Activated CD8-positive, alpha-beta memory T cell treated with anti-CD3 and anti-CD28 coated beads for 36 hours (primary cell): Measurements from ENCODE around the gene STRBP. TPM values are rescaled to one million over a fixed set of nuclear protein-coding genes. Genes with fewer than 3 reads are reported as not detected.
"Not testable (repeated sequence)": the region's sequence is repeated elsewhere in the genome, so short reads cannot be mapped to it uniquely, and the experiment has no call there.

Experiments used
- CTCF ChIA-PET: fragments of 350-600 bp; sonication (Branson Sonifier 250); formaldehyde crosslinking; loops from one replicate; lab custom pipeline; 2021; ENCODE audit warnings: antibody characterized with exemption; lab: Charles Lee
- POLR2A ChIA-PET: fragments of 350-600 bp; sonication (Branson Sonifier 250); formaldehyde crosslinking; loops from one replicate; lab custom pipeline; 2021; ENCODE audit warnings: antibody characterized with exemption; lab: Charles Lee
- total RNA-seq, 2 experiments: library from RNA; stranded (reverse); gene quantifications; one replicate each; pipeline ENCODE4 v1.2.3, GENCODE V29; 2021

The STRBP gene
- total RNA-seq, 2 experiments from 2014 or later = 42.2 to 44.2 TPM

GRCh38 chr9:123287639-123288038 lies 19.3 kb upstream of the STRBP start:
- CTCF ChIA-PET = interaction anchor here (1.0 kb wide), 1 partner anchor 10 kb away, joined by 3 read pairs; no protein-coding TSS in a partner anchor

GRCh38 chr9:123286324-123286723 lies 17.9 kb upstream of the STRBP start:
- ChIA-PET CTCF (no interaction called here), POLR2A (no interaction called here)

More at GRCh38 chr9:123287639-123288038, 19.3 kb upstream of the STRBP start:
- POLR2A ChIA-PET = no interaction called here

GRCh38 chr9:123284656-123285055 lies 16.3 kb upstream of the STRBP start:
- ChIA-PET CTCF (interaction anchor here (0.7 kb wide), 1 partner anchor 202 kb away, joined by 7 read pairs; no protein-coding TSS in a partner anchor), POLR2A (no interaction called here)

- ChIA-PET POLR2A (interaction anchor here (0.6 kb wide), 1 partner anchor 31 kb away, joined by 3 read pairs; no protein-coding TSS in a partner anchor), CTCF (interaction anchor here (0.6 kb wide), 1 partner anchor 172 kb away, joined by 3 read pairs; no protein-coding TSS in a partner anchor)
Observed at GRCh38 chr9:123283455-123283854, 15.1 kb upstream of the STRBP start.

GRCh38 chr9:123283048-123283408 lies 14.6 kb upstream of the STRBP start:
- POLR2A ChIA-PET = interaction anchor here (0.6 kb wide), 1 partner anchor 30 kb away, joined by 3 read pairs; no protein-coding TSS in a partner anchor

GRCh38 chr9:123282362-123283047 lies 14.1 kb upstream of the STRBP start:
- CTCF ChIA-PET = no interaction called here
- POLR2A ChIA-PET = no interaction called here

More at GRCh38 chr9:123283048-123283408, 14.6 kb upstream of the STRBP start:
- CTCF ChIA-PET = interaction anchor here (0.6 kb wide), 1 partner anchor 171 kb away, joined by 3 read pairs; no protein-coding TSS in a partner anchor

- POLR2A ChIA-PET = no interaction called here
Observed at GRCh38 chr9:123281659-123282350, 13.4 kb upstream of the STRBP start.

GRCh38 chr9:123278879-123279493 lies 10.6 kb upstream of the STRBP start:
- POLR2A ChIA-PET, CTCF ChIA-PET: not testable (repeated sequence)

More at GRCh38 chr9:123281659-123282350, 13.4 kb upstream of the STRBP start:
- CTCF ChIA-PET = no interaction called here

GRCh38 chr9:123278361-123278760 lies 10.0 kb upstream of the STRBP start:
- POLR2A ChIA-PET = no interaction called here

GRCh38 chr9:123276551-123276950 lies 8.2 kb upstream of the STRBP start:
- POLR2A ChIA-PET = interaction anchor here (0.6 kb wide), 1 partner anchor 50 kb away, joined by 3 read pairs; no protein-coding TSS in a partner anchor

More at GRCh38 chr9:123278361-123278760, 10.0 kb upstream of the STRBP start:
- CTCF ChIA-PET = interaction anchor here (1.5 kb wide), 1 partner anchor 9 kb away, joined by 3 read pairs; no protein-coding TSS in a partner anchor

GRCh38 chr9:123271133-123271532 lies 2.7 kb upstream of the STRBP start:
- CTCF ChIA-PET, POLR2A ChIA-PET: not testable (repeated sequence)

More at GRCh38 chr9:123276551-123276950, 8.2 kb upstream of the STRBP start:
- CTCF ChIA-PET = interaction anchor here (1.0 kb wide), 1 partner anchor 24 kb away, joined by 3 read pairs; no protein-coding TSS in a partner anchor

GRCh38 chr9:123269281-123269680 lies 895 bp upstream of the STRBP start:
- CTCF ChIA-PET = interaction anchor here (0.6 to 1.2 kb wide), 4 partner anchors 11 to 59 kb away, joined by 3 read pairs; no protein-coding TSS in a partner anchor
- POLR2A ChIA-PET = interaction anchor here (0.8 kb wide), 1 partner anchor 70 kb away, joined by 4 read pairs; no protein-coding TSS in a partner anchor

- ChIA-PET POLR2A (interaction anchor here (0.7 kb wide), 1 partner anchor 327 kb away, joined by 4 read pairs; no protein-coding TSS in a partner anchor), CTCF (no interaction called here)
Observed at GRCh38 chr9:123268199-123268464, 254 bp downstream of the STRBP start.

GRCh38 chr9:123267481-123268198 lies 746 bp downstream of the STRBP start:
- ChIA-PET CTCF (no interaction called here), POLR2A (interaction anchor here (0.7 kb wide), 1 partner anchor 326 kb away, joined by 4 read pairs; no protein-coding TSS in a partner anchor)

- ChIA-PET POLR2A (no interaction called here), CTCF (no interaction called here)
Observed at GRCh38 chr9:123266655-123267399, 1.6 kb downstream of the STRBP start.

- CTCF ChIA-PET = no interaction called here
- POLR2A ChIA-PET = no interaction called here
Observed at GRCh38 chr9:123265833-123266232, 2.6 kb downstream of the STRBP start.

GRCh38 chr9:123263227-123263626 lies 5.2 kb downstream of the STRBP start:
- CTCF ChIA-PET = interaction anchor here (0.7 kb wide), 1 partner anchor 993 kb away, joined by 3 read pairs; no protein-coding TSS in a partner anchor
- POLR2A ChIA-PET = interaction anchor here (1.0 kb wide), 1 partner anchor 38 kb away, joined by 7 read pairs; no protein-coding TSS in a partner anchor

- ChIA-PET CTCF (no interaction called here), POLR2A (interaction anchor here (1.0 kb wide), 1 partner anchor 37 kb away, joined by 7 read pairs; no protein-coding TSS in a partner anchor)
Observed at GRCh38 chr9:123262338-123262737, 6.0 kb downstream of the STRBP start.
